HepG2 (cell line): Measurements from ENCODE around the gene IGSF21. TPM values are rescaled to one million over a fixed set of nuclear protein-coding genes. Genes with fewer than 3 reads are reported as not detected.

Experiments used
- ATAC-seq: fragments of 200-7000 bp; cut with Tn5 transposase; 3 replicates; pipeline ENCODE4 v1.9.1; 2020; ENCODE audit warnings: mild to moderate bottlenecking, moderate library complexity
- BruUV-seq: library from RNA; stranded (reverse); fragments of 400-500 nt; replicated peaks from 2 replicates; lab custom pipeline; 2021; lab: Mats Ljungman, UMichigan
- CTCF ChIA-PET: fragments of 300-600 bp; formaldehyde crosslinking; extraction: SDS; loops from one replicate; lab custom pipeline; 2021; ENCODE audit warnings: low total read pairs, inconsistent platforms, low intra/inter-chr PET ratio; lab: Yijun Ruan, JAX
- POLR2A ChIA-PET: fragments of 350-600 bp; sonication (Branson Sonifier 250); formaldehyde crosslinking; loops from one replicate; lab custom pipeline; 2020; ENCODE audit warnings: antibody characterized with exemption, inconsistent platforms; lab: Yijun Ruan, JAX
- DNase-seq: peaks from one replicate; pipeline ENCODE4 v3.0.0-alpha.2; 2015; ENCODE audit warnings: low spot score
- FAIRE-seq: peaks from 3 replicates; lab custom pipeline; 2011; peaks lifted over from hg19 to GRCh38; lab: Jason Lieb, UNC
- H2AFZ ChIP-seq: one replicate; pipeline ENCODE4 v1.6.1; 2011; ENCODE audit warnings: low read length, inconsistent platforms
- H3K27ac ChIP-seq: fragments of 300-600 bp; 3 replicates; pipeline ENCODE4 v1.8.0; 2011; ENCODE audit warnings: mixed run types, mild to moderate bottlenecking, mixed read lengths, low read length, inconsistent platforms; ENCODE audit not compliant: insufficient read depth; ENCODE audit errors: extremely low read length
- H3K27me3 ChIP-seq, 2 experiments: fragments of 200-600 bp in 1 of 2; 2 replicates in 1 of 2; 3 replicates in 1 of 2; pipeline versions ENCODE4 v1.6.0 to v1.8.0; 2011; ENCODE audit warnings: low read length in 2 of 2, mild to moderate bottlenecking in 2 of 2, moderate library complexity in 2 of 2, inconsistent platforms in 1 of 2; ENCODE audit not compliant: insufficient read depth in 2 of 2, control insufficient read depth in 1 of 2
- H3K36me3 ChIP-seq, 2 experiments: fragments of 200-600 bp in 1 of 2; replicated peaks in 1 of 2; 2 replicates in 1 of 2; 3 replicates in 1 of 2; pipeline versions ENCODE4 v1.5.1 to v1.8.0; 2011; ENCODE audit warnings: low read length in 2 of 2, inconsistent platforms in 1 of 2; ENCODE audit not compliant: insufficient read depth in 2 of 2, control insufficient read depth in 1 of 2
- H3K4me1 ChIP-seq: 2 replicates; pipeline ENCODE4 v1.5.1; 2012; ENCODE audit warnings: low read length, inconsistent platforms; ENCODE audit not compliant: insufficient read depth
- H3K4me2 ChIP-seq: 2 replicates; pipeline ENCODE4 v1.6.0; 2011; ENCODE audit warnings: low read depth, low read length, inconsistent platforms
- H3K4me3 ChIP-seq, 3 experiments: fragments of 200-600 bp in 1 of 3; sonication (generic), shearing (Covaris generic) in 1 of 3; replicated peaks in 1 of 3; 2 replicates each; pipeline ENCODE4 v1.5.1; 2011 to 2016; ENCODE audit warnings: low read length in 3 of 3, inconsistent platforms in 2 of 3, low read depth in 2 of 3, mild to moderate bottlenecking in 2 of 3, control low read depth in 1 of 3, mixed read lengths in 1 of 3; ENCODE audit not compliant: insufficient read depth in 1 of 3
- H3K79me2 ChIP-seq: one replicate; pipeline ENCODE4 v1.6.1; 2011; ENCODE audit warnings: low read length, inconsistent platforms; ENCODE audit not compliant: insufficient read depth
- H3K9ac ChIP-seq: 2 replicates; pipeline ENCODE4 v1.6.0; 2011; ENCODE audit warnings: mild to moderate bottlenecking, low read depth, low read length, inconsistent platforms; ENCODE audit not compliant: insufficient read depth
- H3K9me3 ChIP-seq: 2 replicates; pipeline ENCODE4 v1.5.1; 2012; ENCODE audit warnings: mild to moderate bottlenecking, low read length
- H4K20me1 ChIP-seq: 2 replicates; pipeline ENCODE4 v1.6.0; 2011; ENCODE audit warnings: inconsistent platforms, mild to moderate bottlenecking, low read length, moderate library complexity; ENCODE audit not compliant: insufficient read depth
- ASH2L ChIP-seq: fragments of 300-600, 200-600 bp; sonication (generic); IDR thresholded peaks from 2 replicates; pipeline ENCODE4 v1.7.0; 2017; ENCODE audit warnings: low read depth, mild to moderate bottlenecking, moderate library complexity, mixed read lengths, low read length; ENCODE audit not compliant: insufficient read length
- BCL6 ChIP-seq: IDR thresholded peaks from 2 replicates; pipeline ENCODE4 v1.6.1; 2016; ENCODE audit warnings: missing genetic modification reagents, missing compliant biosample characterization
- CC2D1A ChIP-seq: sonication (generic); formaldehyde crosslinking; IDR thresholded peaks from 2 replicates; pipeline ENCODE4 v1.8.1; 2023; ENCODE audit warnings: mild to moderate bottlenecking, missing genetic modification reagents
- EED ChIP-seq: sonication (generic); formaldehyde crosslinking; IDR thresholded peaks from 2 replicates; pipeline ENCODE4 v1.5.0; 2020; ENCODE audit warnings: mild to moderate bottlenecking, missing genetic modification reagents
- FLYWCH1 ChIP-seq: sonication (generic); formaldehyde crosslinking; IDR thresholded peaks from 2 replicates; pipeline ENCODE4 v1.8.1; 2023; ENCODE audit warnings: mild to moderate bottlenecking, missing genetic modification reagents
- ISL2 ChIP-seq: sonication (generic); formaldehyde crosslinking; IDR thresholded peaks from 2 replicates; pipeline ENCODE4 v1.5.0; 2020; ENCODE audit warnings: missing genetic modification reagents
- KDM4B ChIP-seq: sonication (generic); formaldehyde crosslinking; IDR thresholded peaks from 2 replicates; pipeline ENCODE4 v1.4.0; 2020; ENCODE audit warnings: missing genetic modification reagents
- NR0B2 ChIP-seq: sonication (generic); formaldehyde crosslinking; IDR thresholded peaks from 2 replicates; pipeline ENCODE4 v1.4.0; 2020; ENCODE audit warnings: mild to moderate bottlenecking, missing genetic modification reagents
- SRF ChIP-seq: IDR thresholded peaks from 2 replicates; pipeline ENCODE4 v1.6.1; 2011; ENCODE audit warnings: mild to moderate bottlenecking, low read depth, low read length, moderate library complexity
- XRCC5 ChIP-seq: fragments of 200-400 bp; formaldehyde crosslinking; optimal IDR thresholded peaks from 2 replicates; pipeline ENCODE3; 2017; ENCODE audit warnings: mild to moderate bottlenecking, low read length
- ZKSCAN1 ChIP-seq: fragments of 150-350 bp; IDR thresholded peaks from 2 replicates; pipeline ENCODE4 v1.6.1; 2014; ENCODE audit warnings: low read length
- ZNF441 ChIP-seq: sonication (generic); formaldehyde crosslinking; IDR thresholded peaks from 2 replicates; pipeline ENCODE4 v1.7.0; 2021; ENCODE audit warnings: missing genetic modification reagents, borderline replicate concordance
- ZNF556 ChIP-seq: sonication (generic); formaldehyde crosslinking; IDR thresholded peaks from 2 replicates; pipeline ENCODE4 v1.4.0; 2020; ENCODE audit warnings: mild to moderate bottlenecking, missing genetic modification reagents, borderline replicate concordance
- ZNF564 ChIP-seq: sonication (generic); formaldehyde crosslinking; IDR thresholded peaks from 2 replicates; pipeline ENCODE4 v1.8.1; 2023; ENCODE audit warnings: mild to moderate bottlenecking, missing genetic modification reagents
- ZNF574 ChIP-seq: sonication (generic); formaldehyde crosslinking; IDR thresholded peaks from 2 replicates; pipeline ENCODE4 v1.4.0; 2020; ENCODE audit warnings: missing genetic modification reagents
- ZNF619 ChIP-seq: sonication (generic); formaldehyde crosslinking; IDR thresholded peaks from 2 replicates; pipeline ENCODE4 v1.4.0; 2020; ENCODE audit warnings: mild to moderate bottlenecking, missing genetic modification reagents
- ZNF850 ChIP-seq: sonication (generic); formaldehyde crosslinking; conservative IDR thresholded peaks from 2 replicates; pipeline ENCODE4 v1.9.0; 2021; ENCODE audit warnings: mild to moderate bottlenecking, missing genetic modification reagents
- WGBS: methylation state at CpG from one replicate; pipeline ENCODE4 v1.1.6; 2017; ENCODE audit warnings: low lambda C conversion rate; 5-methylcytosine and 5-hydroxymethylcytosine counted together
- in situ Hi-C: cut with HindIII; loops from 2 replicates; pipeline ENCODE4 v1.10.0; 2017; ENCODE audit warnings: low pct_unique_long_range_greater_than_20kb; ENCODE audit not compliant: extremely low pct_ligation_motif_present
- intact Hi-C: fragments of 100-400 bp; cut with micrococcal nuclease; formaldehyde crosslinking; loops from one replicate; pipeline ENCODE4 v1.10.0; 2022; ENCODE audit not compliant: unreplicated experiment
- polyA plus RNA-seq, 8 experiments: library from polyadenylated mRNA; depleted of rRNA in 3 of 8; stranded (reverse) in 7 of 8; unstranded in 1 of 8; fragments of >200 nt; fragmentation: Illumina TruSeq in 4 of 8; extraction: Trizol in 4 of 8; gene quantifications; 2 replicates each; pipeline versions ENCODE4 v1.2.1 to v1.2.3, GENCODE V29; 2011 to 2016; ENCODE audit warnings: low read depth in 4 of 8, missing spikeins in 1 of 8, mixed read lengths in 1 of 8; ENCODE audit not compliant: insufficient read depth in 1 of 8
- total RNA-seq, 5 experiments: library from RNA; depleted of rRNA; stranded (reverse); fragments of >200 nt; fragmentation: Illumina TruSeq; extraction: Trizol; gene quantifications; 2 replicates each; pipeline ENCODE4 v1.2.3, GENCODE V29; 2016; ENCODE audit warnings: low read depth in 1 of 5

The IGSF21 gene
- total and polyA plus RNA-seq, 2 of the 13 experiments (the other 11 are each of a cell fraction or from before 2014, with no cell fraction given), result not detected

- Histone ChIP-seq H3K4me1 (no peaks in the 10 kb centered on the region), H3K4me3 (no peak overlapping the region), H2AFZ (no peak overlapping the region), H3K9me3 (no peaks in the 10 kb centered on the region), H3K4me2 (no peak overlapping the region), H3K79me2 (no peaks in the 10 kb centered on the region), H4K20me1 (no peaks in the 10 kb centered on the region), H3K27me3 (peaks cover 1 to 19% of the 10 kb centered on the region in 2 experiments; a peak in 3 of 5 replicates), H3K9ac (no peak overlapping the region), H3K36me3 (no peaks in the 10 kb centered on the region), H3K27ac (no peak overlapping the region)
- ATAC-seq (no peak), FAIRE-seq (no peak), DNase-seq (no peak)
- ChIA-PET CTCF (no interaction called here), POLR2A (no interaction called here)
- TF ChIP-seq XRCC5, result no peak
- no peak for TF ChIP-seq ASH2L
- intact Hi-C loops, result no loop called here
- BruUV-seq, result no TSS peak
- in situ Hi-C loops, result no loop called here
- WGBS, result 13% methylated on average over 4 of the region's 5 CpGs
Measured at GRCh38 chr1:18341291-18342069, 233.9 kb downstream of the IGSF21 start.

- CTCF ChIA-PET, result no interaction called here
- Histone ChIP-seq H3K4me2 (no peak overlapping the region), H3K36me3 (no peaks in the 10 kb centered on the region), H3K9me3 (no peaks in the 10 kb centered on the region), H2AFZ (no peak overlapping the region), H3K4me1 (no peaks in the 10 kb centered on the region), H4K20me1 (no peaks in the 10 kb centered on the region), H3K4me3 (no peak overlapping the region), H3K27me3 (peaks cover 0 to 18% of the 10 kb centered on the region in 2 experiments; a peak in 4 of 5 replicates), H3K9ac (no peak overlapping the region), H3K27ac (no peak overlapping the region), H3K79me2 (no peaks in the 10 kb centered on the region)
- in situ Hi-C loops (no loop called here), intact Hi-C loops (no loop called here)
- DNase-seq, result no peak
- no TSS peak for BruUV-seq
- 14% methylated on average over 4 of the region's 4 CpGs for WGBS
- FAIRE-seq, result no peak
- no peak for ATAC-seq
- POLR2A ChIA-PET, result no interaction called here
- no peak for TF ChIP-seq ZNF850 (CRISPR knock-in tag)
- TF ChIP-seq BCL6, result no peak
- no peak for TF ChIP-seq CC2D1A (CRISPR knock-in tag)
- no peak for TF ChIP-seq ZNF441 (CRISPR knock-in tag)
- no peak for TF ChIP-seq ZNF619 (CRISPR knock-in tag)
- TF ChIP-seq KDM4B (CRISPR knock-in tag), result no peak
- TF ChIP-seq ZKSCAN1, result no peak
- TF ChIP-seq ISL2 (CRISPR knock-in tag), result no peak
- no peak for TF ChIP-seq ZNF574 (CRISPR knock-in tag)
- no peak for TF ChIP-seq NR0B2 (CRISPR knock-in tag)
- no peak for TF ChIP-seq EED
- no peak for TF ChIP-seq ZNF556 (CRISPR knock-in tag)
- no peak for TF ChIP-seq FLYWCH1
- TF ChIP-seq SRF, result no peak
- TF ChIP-seq ZNF564 (CRISPR knock-in tag), result no peak
Measured at GRCh38 chr1:18342744-18343143, 235.1 kb downstream of the IGSF21 start.
